ENCODE results near the gene HOXB3.

HOXB3 gene

DNA sequence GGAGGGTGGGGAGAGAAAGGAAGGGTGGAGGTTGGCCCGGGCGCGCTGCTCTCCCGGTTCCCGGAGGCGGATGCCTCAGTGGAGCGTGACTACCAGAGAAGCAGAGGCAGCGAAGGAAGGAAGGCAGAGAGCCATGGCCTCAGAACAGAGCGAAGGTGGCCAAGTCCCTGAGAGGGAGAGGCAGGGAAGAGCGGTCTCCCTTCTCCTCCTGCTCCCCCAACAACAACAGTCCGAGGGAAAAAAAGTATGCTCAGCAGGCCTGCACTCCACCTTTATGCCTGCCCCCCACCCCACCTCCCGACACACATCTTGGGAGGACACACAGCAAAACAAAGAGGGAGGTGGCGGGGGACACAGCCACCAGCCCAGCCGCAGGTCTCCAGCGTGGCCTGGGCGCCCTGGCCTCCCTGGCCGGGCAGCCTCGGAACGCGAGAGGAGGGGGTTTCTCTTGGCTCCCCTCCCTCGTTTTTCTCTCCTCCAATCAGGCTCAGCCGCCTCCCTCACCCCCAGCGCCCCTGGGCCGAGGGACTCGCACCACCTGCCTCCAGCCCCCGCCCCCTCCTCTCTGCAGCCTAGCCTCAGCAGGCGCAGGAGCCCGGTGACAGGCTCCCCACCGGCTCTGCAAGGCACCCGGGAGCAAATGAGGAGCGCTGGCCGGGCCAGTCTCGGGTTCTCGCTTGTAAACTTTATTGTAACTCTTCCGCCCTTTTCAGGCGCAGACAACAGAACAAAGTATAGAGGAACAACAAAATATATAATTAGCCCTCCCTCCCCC lies 21.8 kb upstream of the HOXB3 start:
- no peak for DNase-seq

DNA sequence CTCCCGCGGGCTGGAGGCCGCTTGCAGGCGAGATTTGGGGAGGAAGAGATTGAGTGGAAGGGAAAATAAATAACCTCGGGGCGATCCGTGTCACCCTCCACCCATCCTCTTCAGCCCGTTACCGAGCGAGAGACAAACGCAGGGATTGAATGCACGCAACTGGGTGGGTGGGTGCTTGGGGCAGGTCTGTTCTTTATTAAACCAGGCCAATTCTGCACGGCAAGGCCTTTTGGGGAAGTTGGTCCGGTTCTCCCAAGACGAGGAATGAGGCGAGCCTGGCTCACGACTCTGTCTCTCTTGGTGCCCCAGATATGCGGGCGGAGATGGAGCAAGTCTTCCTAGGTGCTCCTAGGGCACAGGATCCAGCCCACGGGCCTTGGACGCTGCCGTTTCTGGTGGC lies 21.2 kb upstream of the HOXB3 start:
- DNase-seq, result no peak

DNA sequence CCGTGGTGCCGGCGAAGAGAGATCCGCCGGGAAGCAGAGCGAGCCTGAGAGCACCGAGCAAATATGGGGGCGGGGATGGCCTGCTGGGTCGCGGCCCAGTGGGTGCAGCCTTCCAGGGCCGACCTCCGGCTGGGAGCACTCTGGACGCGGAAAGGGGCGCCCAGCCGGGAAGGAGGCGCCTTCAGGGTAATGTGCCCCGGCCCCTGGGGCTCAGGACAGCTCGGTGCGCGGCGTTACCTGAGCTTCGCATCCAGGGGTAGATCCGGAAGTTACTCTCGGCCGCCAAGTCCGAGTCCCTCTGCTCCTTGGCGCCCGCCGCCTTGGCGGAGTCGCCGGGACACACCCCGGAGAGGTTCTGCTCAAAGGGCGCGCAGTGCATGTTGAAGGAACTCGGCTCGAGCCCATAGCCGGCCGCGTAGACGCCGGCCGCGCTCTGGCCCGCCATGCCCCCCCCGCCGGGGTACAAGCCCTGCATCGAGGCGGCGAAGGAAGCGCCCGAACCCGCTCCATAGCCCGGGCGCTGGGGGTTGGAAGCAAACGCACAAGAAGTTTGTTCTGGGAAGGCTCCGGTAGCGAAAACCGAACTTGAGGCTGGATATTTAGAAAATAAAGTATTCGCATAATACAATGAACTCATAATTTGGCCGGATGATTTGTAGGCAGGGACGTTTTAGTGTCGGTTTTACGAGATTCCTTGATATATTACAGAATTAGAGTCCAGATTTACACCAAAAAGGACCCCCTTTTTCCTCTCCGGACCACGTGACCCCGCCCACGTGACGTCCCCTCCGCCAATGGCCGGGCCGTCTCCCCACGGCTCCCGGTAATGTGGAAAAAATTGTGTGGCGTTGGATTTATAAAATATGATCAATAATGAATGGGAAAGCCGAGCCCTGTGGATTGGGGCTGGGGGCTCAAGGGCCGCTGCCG lies 20.5 kb upstream of the HOXB3 start, which contains the start of gene HOXB7:
Gene HOXB7 (minus strand): TSS at position 736 of the 930 bp plus-strand sequence. CDS start 99 bp downstream, at position 637.
- DNase-seq, result no peak

GRCh38 chr17:48609759-48610281 lies 19.8 kb upstream of the HOXB3 start:
- DNase-seq, result no peak

DNA sequence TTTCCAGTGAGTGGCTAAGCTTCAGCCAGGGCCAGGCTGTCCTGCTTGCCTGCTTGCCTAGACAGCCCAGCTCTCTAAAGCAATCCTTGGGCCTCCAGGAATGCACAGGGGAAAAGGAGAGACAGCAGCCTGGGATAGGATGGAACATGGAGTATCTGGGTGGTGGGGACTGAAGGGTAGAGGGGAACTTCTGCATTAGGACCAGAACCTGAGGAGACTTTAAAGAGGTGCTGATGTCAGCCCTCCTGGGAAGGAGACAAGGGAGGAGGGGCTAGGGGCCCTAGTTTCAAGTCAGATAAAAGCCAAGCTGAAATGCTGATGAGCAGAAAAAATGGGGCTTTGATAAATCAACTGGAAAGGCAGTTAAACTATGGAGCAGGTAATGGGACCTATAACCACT lies 19.0 kb upstream of the HOXB3 start:
- no peak for DNase-seq

GRCh38 chr17:48608494-48608834 lies 18.4 kb upstream of the HOXB3 start:
- no peak for DNase-seq

- no peak for DNase-seq
Observed at GRCh38 chr17:48606892-48607614, 17.0 kb upstream of the HOXB3 start.

DNA sequence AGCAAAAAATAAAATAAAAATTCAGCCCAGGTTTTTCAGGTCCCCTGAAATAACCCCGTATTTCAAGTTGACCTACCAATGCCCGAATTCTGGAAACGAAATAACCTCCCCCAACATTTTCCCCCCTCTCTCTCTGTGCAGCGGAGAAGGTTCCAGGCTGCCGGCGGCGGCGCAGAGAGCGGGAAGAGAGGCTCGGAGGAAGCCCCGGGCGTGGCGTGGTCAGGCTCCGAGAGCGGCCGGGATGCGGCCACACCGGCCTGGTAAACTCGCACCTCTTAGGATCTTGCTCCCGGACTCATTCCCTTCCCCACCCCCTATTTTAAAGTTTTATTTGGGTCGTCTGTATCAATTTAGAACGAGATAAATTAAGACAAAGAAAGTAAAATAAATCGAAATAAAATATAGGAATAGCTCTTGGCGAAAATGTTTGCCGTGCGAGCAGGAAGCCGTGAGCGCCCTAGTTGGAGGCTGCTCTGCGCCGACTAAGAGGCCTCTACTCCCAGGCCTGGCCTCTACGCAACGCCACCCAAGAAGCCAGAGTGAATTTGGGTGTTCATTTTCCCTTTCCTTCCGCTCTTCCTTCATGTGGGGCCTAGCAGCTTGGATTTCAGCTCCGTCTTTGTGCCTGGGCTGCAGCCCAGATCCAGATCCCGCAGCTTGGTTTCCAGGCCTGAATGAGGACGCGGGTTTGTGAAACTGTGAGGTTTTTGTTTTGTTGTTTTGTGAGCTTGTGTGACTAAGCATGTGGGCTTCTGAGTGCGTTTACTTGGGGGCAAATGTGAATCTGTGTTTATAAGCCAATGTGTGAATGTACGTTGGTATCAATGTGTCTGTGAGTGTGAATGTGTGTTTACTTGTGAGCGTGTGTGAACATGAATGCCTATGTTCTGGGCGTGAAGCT lies 16.2 kb upstream of the HOXB3 start:
- no peak for DNase-seq

- no peak for DNase-seq
Observed at GRCh38 chr17:48605409-48605919, 15.4 kb upstream of the HOXB3 start.

DNA sequence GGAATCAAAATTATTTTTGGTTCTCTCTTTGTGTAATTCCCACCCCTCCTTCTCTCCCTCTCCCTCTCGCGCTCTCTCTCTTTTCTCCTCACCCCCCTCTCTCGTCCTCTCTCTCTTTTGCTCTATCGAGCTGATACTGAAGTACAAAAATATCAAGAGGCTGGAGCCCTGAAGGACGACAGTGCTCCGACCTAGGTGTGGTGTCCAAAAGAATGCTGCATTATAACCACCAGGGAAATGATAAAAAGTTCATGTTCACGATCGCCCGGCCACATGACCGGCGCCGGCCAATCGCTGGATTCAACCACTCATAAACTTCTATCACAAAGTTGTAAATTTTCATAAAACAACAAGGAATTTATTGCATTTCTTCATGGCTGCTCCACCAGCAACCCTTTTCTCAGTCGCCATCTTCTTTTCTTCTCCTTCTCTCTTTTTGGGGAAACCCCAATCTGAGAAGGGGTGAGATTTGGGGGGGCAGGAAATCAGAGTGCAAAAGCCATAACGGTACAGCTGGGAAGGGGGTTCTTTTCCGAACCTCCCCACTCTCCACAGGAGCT lies 14.8 kb upstream of the HOXB3 start, which contains the start of gene HOXB6:
Gene HOXB6 (minus strand): TSS at position 217 of the 560 bp plus-strand sequence. CDS start 6,836 bp downstream, outside the sequence.
- DNase-seq, result no peak

- DNase-seq, result no peak
Observed at GRCh38 chr17:48603959-48604769, 14.1 kb upstream of the HOXB3 start.

- no peak for DNase-seq
Observed at GRCh38 chr17:48601539-48602425, 11.7 kb upstream of the HOXB3 start.

DNA sequence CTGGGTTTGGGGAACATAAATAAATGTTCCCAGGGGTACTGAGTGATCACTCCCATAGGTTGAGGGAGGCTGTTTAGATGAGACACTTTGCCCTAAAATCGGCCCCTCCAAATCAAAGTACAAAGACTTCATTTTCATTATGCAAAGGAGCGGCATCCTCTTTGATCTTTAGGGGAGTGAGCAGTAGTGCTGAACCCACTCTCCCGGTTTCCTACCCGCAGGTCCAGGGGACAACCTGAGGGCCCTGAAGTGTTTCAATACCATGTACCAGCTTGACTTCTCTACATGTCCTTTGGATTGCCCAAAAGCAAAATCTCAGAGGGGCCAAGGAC lies 11.1 kb upstream of the HOXB3 start:
- DNase-seq, result no peak

DNA sequence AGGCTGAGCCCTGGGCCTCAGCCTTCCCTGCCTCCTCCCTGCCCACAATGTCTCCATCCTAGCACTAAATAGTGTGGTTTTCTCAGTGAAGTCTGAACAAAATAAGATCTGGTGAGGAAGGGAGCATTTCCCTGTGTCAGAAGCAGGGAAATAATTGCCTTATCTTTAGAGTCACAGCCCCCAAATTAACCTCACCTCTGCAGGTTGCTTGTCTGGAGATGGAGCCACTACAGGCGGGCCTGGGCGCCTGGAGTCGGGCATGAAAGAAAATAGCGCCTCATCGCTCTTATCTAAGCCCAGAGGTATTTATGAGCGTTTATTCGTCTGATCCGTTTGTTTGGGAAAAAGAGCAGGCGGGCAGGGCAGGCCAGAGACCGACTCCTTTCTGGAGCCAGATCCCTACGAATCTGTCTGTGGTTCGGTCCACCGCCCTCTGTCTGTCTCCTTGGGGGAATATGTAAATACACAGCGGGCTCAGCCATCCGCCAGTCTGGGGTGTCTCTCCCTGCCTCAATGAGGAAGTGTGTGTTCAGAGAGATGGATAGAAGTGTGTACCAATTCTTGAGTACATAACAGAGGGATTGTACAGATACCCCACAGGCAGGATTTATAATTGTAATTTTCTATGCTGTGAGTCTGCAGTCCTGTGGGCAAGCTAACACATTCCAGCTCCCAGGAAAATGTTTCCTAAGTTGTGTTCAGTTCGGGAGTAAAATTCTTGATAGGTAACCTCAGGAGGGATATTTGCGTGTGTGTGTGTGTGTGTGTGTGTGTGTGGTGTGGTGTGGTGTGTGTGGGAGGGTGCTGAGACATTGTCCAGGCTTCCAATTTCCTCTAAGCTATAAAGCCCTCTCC lies 10.4 kb upstream of the HOXB3 start:
- no peak for DNase-seq

DNA sequence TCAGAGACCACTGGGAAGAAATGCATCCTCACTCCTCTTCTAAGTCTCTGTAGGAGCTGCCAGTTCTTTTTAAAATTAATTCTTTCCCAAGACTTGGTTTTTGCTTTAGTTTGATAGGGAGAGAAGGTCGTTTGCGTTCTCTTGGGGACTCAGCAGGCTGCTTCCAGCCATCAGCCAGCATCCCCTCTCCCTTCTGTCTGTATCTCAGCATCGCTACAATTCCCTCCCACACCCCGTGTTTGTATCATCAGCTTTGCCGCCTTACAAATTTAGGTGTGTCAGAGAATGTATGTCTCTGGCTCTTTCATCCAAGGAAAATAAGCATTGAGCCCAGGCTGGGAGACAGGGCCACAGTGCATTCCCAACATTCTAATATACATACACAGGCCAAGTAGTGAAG lies 9.3 kb upstream of the HOXB3 start:
- no peak for DNase-seq

DNA sequence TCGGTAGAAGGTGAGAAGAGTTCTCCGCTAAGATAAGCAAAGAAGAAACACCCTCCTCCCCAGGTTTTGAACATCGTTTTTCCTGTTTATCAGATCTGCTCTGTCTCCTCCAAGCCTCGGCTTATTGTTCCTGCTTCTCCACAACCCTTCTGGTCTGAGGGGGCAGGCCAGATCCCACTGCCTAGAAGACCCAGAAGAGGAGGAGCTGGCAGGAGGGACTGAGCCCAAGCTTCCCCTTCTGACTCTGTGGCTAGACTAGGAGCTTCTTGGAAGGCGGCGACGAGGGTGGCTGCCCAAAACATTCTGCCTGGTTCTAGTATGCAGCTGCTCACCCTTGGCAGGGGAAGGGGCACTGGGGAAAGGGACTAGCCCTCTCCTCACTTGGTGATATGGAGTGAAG lies 8.7 kb upstream of the HOXB3 start:
- DNase-seq, result no peak

DNA sequence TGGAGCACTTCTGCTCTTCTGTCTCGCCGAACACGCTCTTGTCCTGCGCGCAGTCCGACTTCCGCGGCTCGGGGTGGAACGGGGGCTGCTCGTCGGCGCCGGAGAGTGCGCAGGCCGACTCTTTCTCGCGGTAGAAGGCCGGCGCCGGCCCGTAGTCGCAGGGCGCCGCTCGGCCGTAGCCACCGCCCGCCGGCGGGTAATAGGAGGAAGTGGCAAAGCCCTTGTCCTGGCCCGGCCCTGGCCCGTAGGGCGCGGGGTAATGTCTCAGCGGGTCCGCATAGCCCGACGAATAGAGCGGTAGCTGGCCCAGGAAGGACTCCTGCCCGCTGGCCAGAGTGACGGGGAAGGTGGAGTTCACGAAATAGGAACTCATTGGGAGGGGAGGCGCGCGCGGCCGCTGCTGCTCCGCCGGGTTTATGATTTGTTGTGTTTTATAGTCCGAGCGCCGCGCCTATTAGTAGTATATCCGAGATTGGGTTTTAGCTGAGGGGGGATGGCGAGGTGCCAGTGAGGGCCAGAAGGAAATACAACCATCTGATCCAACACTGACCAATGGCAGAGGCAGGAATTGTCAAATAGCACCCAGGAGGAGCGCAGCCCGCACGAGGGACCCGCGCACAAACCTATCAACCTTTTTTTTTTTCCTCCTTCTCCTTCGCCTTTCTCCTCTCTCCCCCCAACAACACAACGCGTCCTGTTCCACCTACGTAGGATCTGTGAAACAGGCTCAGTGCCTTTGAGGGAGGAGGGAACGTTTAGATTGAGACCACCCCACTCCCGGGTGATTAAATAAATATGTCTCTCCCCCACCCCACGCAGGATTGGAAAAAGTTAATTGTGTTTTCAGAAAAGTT lies 8.0 kb upstream of the HOXB3 start:
- no peak for DNase-seq

- DNase-seq, result no peak
Observed at GRCh38 chr17:48597528-48597777, 7.4 kb upstream of the HOXB3 start.
